Gastroesophageal sphincter (tissue), 3 donors: Measurements from ENCODE around the gene ALDOA.

Experiments
- CTCF ChIP-seq, 4 experiments: fragments of 200-600 bp in 2 of 4; fragments of 450-650 bp in 2 of 4; sonication (generic) in 1 of 4; IDR thresholded peaks; one replicate each; pipeline ENCODE4 v1.5.1; 2017 to 2019; ENCODE audit warnings: antibody characterized with exemption in 4 of 4, mild to moderate bottlenecking in 2 of 4, moderate library complexity in 2 of 4
- POLR2A ChIP-seq, 2 donors: fragments of 450-650 bp; IDR thresholded peaks; one replicate each; pipeline ENCODE4 v1.6.1; 2017; ENCODE audit warnings: antibody characterized with exemption in 2 of 2, mild to moderate bottlenecking in 2 of 2, moderate library complexity in 1 of 2

- TF ChIP-seq CTCF (IDR thresholded peaks at IDR 0.05), result no peak
- TF ChIP-seq POLR2A (IDR thresholded peaks at IDR 0.05), result no peak
Measured at GRCh38 chr16:30023586-30023985, 42.0 kb upstream of the ALDOA start.
